ENCODE measurements around the gene FGGY.

Gene FGGY

GRCh38 chr1:59276439-59276851 is 20.4 kb upstream of the FGGY start:
- Histone ChIP-seq H3K79me2 (ENCODE audit: insufficient read depth, low read length) (no peaks in the 10 kb centered on the region), H3K4me2 (ENCODE audit: low read depth, low read length, poor library complexity, severe bottlenecking) (no peak overlapping the region), H3K27ac (ENCODE audit: low read depth, low read length) (no peak overlapping the region), H3K9ac (ENCODE audit: low read length) (no peak overlapping the region), H3K9me2 (replicated peaks; ENCODE audit: insufficient read depth, low read length) (no peaks in the 10 kb centered on the region), H4K20me1 (ENCODE audit: low read depth, low read length) (no peaks in the 10 kb centered on the region), H3K9me3 (ENCODE audit: insufficient read depth, low read length) (no peaks in the 10 kb centered on the region), H3K36me3 (ENCODE audit: low read length) (no peaks in the 10 kb centered on the region), H3K27me3 (ENCODE audit: low read length) (no peaks in the 10 kb centered on the region), H3F3A (ENCODE audit: insufficient read depth) (no peaks in the 10 kb centered on the region), H2AFZ (ENCODE audit: low read depth, low read length, severe bottlenecking) (no peak overlapping the region), H3K4me3 (ENCODE audit: insufficient read depth, low read length, poor library complexity, severe bottlenecking) (no peak overlapping the region)
- TF ChIP-seq EZH2phosphoT487 (conservative IDR thresholded peaks at IDR 0.05; ENCODE audit: low read length) (no peak), CTCF (IDR thresholded peaks at IDR 0.05; ENCODE audit: insufficient read depth, low read length, poor library complexity, severe bottlenecking) (no peak)

- no peaks in the 10 kb centered on the region for H4K20me1 ChIP-seq (ENCODE audit: low read depth, low read length)
- H3K4me2 ChIP-seq (ENCODE audit: low read depth, low read length, poor library complexity, severe bottlenecking), result no peak overlapping the region
- H3F3A ChIP-seq (ENCODE audit: insufficient read depth), result no peaks in the 10 kb centered on the region
- no peak overlapping the region for H3K27ac ChIP-seq (ENCODE audit: low read depth, low read length)
- no peak overlapping the region for H3K9ac ChIP-seq (ENCODE audit: low read length)
- no peaks in the 10 kb centered on the region for H3K79me2 ChIP-seq (ENCODE audit: insufficient read depth, low read length)
- H3K36me3 ChIP-seq (ENCODE audit: low read length), result no peaks in the 10 kb centered on the region
- no peak overlapping the region for H3K4me3 ChIP-seq (ENCODE audit: insufficient read depth, low read length, poor library complexity, severe bottlenecking)
- H3K9me3 ChIP-seq (ENCODE audit: insufficient read depth, low read length), result no peaks in the 10 kb centered on the region
- no peaks in the 10 kb centered on the region for H3K9me2 ChIP-seq (replicated peaks; ENCODE audit: insufficient read depth, low read length)
- H2AFZ ChIP-seq (ENCODE audit: low read depth, low read length, severe bottlenecking), result no peak overlapping the region
- no peak for TF ChIP-seq EZH2phosphoT487 (conservative IDR thresholded peaks at IDR 0.05; ENCODE audit: low read length)
- TF ChIP-seq CTCF (IDR thresholded peaks at IDR 0.05; ENCODE audit: insufficient read depth, low read length, poor library complexity, severe bottlenecking), result no peak
- H3K27me3 ChIP-seq (ENCODE audit: low read length), result no peaks in the 10 kb centered on the region
These were observed 18.0 kb upstream of the FGGY start for GRCh38 chr1:59278780-59279354.

GRCh38 chr1:59279645-59280044 is 17.2 kb upstream of the FGGY start:
- H4K20me1 ChIP-seq (ENCODE audit: low read depth, low read length), result no peaks in the 10 kb centered on the region
- H3K79me2 ChIP-seq (ENCODE audit: insufficient read depth, low read length), result no peaks in the 10 kb centered on the region
- no peak overlapping the region for H3K4me3 ChIP-seq (ENCODE audit: insufficient read depth, low read length, poor library complexity, severe bottlenecking)

More at GRCh38 chr1:59279645-59280044, 17.2 kb upstream of the FGGY start:
- Histone ChIP-seq H2AFZ (ENCODE audit: low read depth, low read length, severe bottlenecking) (no peak overlapping the region), H3F3A (ENCODE audit: insufficient read depth) (no peaks in the 10 kb centered on the region), H3K36me3 (ENCODE audit: low read length) (no peaks in the 10 kb centered on the region), H3K27me3 (ENCODE audit: low read length) (no peaks in the 10 kb centered on the region), H3K9me2 (replicated peaks; ENCODE audit: insufficient read depth, low read length) (no peaks in the 10 kb centered on the region), H3K9ac (ENCODE audit: low read length) (no peak overlapping the region), H3K9me3 (ENCODE audit: insufficient read depth, low read length) (no peaks in the 10 kb centered on the region), H3K27ac (ENCODE audit: low read depth, low read length) (no peak overlapping the region), H3K4me2 (ENCODE audit: low read depth, low read length, poor library complexity, severe bottlenecking) (no peak overlapping the region)
- TF ChIP-seq EZH2phosphoT487 (conservative IDR thresholded peaks at IDR 0.05; ENCODE audit: low read length) (no peak), CTCF (IDR thresholded peaks at IDR 0.05; ENCODE audit: insufficient read depth, low read length, poor library complexity, severe bottlenecking) (no peak)
